NCI-H82 treated with DMSO at 0.1 percent for 48 hours (cell line): ENCODE data around the gene CYTH2.
"Not testable (repeated sequence)": the region's sequence is repeated elsewhere in the genome, so short reads cannot be mapped to it uniquely, and the experiment has no call there.

Experiments used
- DNase-seq: peaks from one replicate; lab custom pipeline; 2025; ENCODE audit not compliant: unreplicated experiment; lab: John Stamatoyannopoulos, UW

The CYTH2 gene

DNA sequence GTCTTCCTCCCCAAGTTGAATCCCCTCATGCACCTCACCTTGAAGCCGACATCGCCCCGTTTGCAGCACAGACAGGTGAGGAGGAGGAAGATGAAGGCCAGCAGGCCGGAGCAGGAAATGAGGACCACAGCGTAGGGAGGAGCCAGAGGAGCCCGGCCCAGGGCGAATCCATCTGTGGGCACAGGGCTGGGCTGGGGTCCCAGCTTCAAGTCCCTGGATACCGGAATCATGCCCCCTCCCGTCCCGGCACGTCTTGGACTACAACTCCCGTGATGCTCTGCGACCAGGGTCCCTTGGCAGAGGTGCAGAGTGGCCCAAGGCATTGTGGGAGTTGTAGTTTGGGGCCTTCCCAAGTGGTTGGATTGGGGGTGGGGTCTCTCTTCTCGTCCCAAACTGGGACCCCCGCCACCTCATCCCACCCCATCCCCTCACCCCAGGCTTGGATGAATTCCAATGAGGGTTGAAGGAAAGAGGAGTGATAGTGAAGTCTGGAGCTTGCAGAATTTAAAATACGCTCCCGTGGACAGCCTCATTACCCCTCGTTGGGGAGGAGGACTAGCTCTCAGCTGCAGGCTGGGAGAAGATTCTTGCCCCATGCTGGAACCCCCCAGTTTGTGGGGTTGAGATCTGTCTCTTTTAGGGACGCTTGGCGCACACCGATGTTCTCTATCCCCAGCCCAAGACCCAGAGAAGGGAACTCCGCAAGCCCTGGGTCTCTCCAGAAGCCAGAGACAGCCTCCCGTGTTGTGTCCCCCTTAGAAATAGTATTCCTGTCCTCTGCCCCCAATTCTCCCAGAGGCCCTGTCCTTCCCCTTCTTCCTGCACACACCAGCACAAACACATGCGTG, 41.5 kb downstream of the CYTH2 start:
- peak; percentile 41 for DNase-seq

DNA sequence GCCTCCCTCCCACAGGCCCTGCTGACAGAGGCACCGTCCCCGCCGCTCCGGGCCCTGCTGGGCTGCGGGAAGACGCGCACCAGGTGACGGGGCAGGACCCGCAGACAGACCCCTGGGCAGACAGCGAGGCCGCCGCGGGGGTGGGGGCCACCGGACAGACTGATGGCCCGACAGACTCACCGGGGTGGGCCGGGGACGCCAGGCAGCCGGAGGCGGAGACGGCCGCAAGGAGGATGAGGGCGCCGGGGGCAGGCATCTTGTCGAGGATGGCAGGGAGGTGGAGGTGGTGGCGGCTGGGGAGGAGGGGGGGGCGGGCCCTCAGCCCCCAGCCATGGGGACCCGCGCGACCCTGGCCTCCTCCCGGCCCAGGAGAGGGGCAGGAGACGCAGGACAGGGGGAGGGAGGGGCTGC, 42.2 kb downstream of the CYTH2 start:
- no peak for DNase-seq

GRCh38 chr19:48511800-48512503, 42.8 kb downstream of the CYTH2 start, which contains the start of gene LMTK3:
Gene LMTK3 (minus strand): TSS chr19:48511835. CDS start chr19:48511576, 259 bp downstream.
- DNase-seq, result no peak

DNA sequence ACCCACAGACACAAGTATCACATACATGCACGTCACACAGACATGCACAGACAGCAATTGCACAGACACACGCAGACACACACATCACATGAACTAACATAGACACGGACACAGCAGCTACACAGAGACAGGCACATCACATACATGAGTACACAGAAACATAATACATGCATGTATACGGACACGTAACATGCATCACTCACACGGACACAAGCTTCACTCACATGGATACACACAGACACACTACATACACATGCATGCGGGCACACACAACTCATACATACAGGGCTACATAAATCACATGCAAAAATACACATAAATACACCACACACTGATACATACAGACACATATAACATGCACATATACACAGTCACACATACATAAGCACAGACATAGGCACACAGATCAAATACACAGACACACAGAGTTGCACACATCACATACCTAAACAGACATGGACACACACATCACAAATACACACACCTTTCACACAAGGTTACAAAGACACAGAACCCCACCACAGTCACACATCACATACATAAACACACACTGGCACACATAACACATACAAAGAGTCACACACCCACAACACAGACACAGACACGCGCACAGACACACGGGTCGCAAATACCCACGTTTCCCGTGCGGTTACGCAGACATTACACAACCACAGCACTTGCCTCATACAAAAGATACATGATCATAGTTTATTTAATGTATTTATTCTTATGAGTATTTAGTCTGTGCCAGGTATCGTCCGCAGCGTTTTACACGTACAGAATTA, 43.5 kb downstream of the CYTH2 start:
- DNase-seq, result no peak

DNA sequence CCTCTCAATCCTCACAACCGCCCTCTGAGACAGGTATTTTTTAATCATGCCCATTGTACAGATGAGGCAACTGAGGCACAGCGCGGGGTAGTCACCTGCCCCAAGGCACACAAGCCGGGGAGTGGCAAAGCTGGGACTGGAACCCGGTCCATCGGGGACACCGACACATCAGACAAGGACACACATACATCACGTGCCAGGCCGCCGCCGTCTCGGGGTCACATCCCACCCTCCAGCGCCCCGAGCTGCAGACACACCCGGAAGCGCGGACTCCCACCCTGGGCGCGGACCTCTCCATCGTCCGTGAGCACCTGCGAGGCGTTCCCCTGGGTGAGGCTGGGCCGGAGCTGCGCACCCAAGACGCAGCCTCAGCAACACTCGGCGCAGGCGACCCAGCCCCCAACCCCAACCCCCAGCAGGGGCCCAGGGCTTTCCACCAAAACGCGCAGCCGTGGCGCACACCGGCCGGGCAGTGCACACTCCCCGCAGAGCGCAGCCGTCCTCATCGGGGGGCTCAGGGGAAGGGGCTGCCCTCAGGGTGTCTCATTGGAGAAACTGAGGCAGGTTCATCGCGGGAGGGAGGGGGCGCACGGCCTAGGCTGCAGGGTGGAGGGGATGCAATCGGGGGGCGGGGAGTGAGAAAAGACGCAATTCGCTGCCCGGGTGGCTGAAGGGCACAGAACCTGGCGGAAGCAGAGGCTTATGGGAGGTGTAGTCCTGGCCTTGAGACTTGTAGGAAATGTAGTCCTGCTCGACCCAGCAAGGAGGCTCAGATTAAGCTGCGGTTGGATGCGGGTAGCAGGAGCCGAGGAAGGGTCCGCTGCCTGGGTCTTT, 44.3 kb downstream of the CYTH2 start:
- peak; percentile 69 for DNase-seq

DNA sequence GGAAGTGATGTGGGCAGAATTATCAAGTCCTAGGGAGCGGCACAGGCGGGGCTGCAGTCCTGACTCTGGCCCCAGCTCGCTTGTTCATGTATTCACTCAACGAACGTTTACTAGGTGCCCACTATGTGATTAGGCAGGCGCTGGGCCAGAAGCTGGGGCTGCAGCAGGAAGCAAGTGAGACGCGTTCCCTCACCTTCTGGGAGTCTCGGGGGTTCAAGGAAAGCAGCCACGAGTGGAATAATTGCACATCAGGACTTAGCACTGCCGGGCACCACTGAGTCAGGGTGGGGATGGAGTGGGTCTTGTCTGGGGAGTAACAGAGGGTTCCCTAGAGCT, 44.9 kb downstream of the CYTH2 start:
- DNase-seq, result no peak

DNA sequence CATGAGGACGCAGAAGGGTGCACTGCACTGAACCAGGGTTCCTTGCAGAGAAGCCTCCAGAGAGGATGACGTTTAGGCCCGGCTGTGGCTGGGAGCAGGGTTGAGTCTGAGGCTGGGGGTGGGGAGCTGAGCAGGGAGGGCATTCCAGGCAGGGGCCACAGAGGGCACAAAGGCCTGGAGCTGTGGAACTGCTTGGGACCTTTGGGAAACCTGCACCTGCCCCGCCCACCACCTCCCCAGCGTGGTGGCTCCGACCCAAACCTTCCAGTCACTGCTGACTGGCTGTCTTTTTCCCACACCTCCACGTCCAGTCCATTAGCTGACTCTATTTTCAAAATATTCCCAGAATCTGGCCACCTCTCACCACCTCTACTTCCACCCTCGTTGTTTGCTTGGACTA, 47.4 kb downstream of the CYTH2 start:
- DNase-seq, result no peak

- no peak for DNase-seq
Observed at GRCh38 chr19:48518207-48518606, 49.0 kb downstream of the CYTH2 start.

- not testable (repeated sequence) for DNase-seq
Observed at GRCh38 chr19:48519426-48519825, 50.3 kb downstream of the CYTH2 start.

DNA sequence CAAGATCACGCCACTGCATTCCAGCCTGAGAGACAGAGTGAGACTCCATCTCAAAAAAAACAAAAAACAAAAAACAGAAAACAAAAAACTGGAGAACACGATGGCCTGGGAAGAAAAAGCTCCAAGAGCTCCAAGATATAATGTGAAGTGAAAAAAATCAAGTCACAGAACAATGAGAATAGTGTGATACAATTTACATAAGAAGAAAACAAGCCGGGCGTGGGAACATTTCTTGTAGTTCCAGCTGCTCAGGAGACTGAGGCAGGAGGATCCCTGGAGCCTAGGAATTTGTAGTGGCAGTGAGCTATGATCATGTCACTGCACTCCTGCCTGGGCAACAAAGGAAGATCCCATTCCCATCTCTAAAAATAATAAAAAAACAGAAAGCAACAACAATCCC, 51.0 kb downstream of the CYTH2 start:
- DNase-seq, result no peak

DNA sequence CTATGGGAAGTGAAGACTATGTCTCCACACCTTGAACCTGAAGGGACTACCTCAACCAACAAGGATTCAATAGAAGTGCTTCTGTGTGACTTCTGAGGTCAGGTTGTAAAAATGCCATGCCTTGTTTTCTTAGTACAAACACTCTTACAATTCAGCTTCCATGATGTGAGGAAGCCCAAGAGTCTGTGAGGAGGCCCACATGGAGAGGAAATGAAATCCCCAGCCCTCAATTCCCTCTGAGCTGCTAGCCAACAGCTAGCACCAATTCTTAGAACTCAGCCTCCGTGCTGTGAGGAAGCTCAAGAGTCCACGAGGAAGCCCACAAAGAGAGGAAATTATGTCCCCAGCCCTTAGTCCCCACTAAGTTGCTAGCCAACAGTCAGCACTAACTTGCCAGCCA, 55.1 kb downstream of the CYTH2 start:
- no peak for DNase-seq

- DNase-seq, result no peak
Observed at GRCh38 chr19:48524732-48525131, 55.6 kb downstream of the CYTH2 start.

DNA sequence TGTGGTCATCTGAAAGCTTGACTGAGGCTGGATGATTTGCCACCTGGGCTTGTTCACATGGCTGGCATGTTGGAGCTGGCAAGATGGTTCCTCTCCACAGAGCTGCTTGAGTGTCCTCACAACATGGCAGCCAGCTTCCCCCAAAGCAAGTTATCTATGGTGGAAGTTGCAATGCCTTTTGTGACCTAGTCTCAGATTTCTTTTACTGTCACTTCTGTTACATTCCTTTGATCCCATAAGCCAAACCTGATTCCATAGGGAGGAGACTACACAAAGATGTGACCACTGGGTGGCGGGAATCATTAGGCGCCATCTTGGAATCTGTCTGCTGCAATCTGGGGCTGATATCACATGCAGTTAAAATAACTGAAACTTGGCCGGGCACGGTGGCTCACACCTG, 60.0 kb downstream of the CYTH2 start:
- DNase-seq, result no peak

- no peak for DNase-seq
Observed at GRCh38 chr19:48530066-48530720, 61.0 kb downstream of the CYTH2 start.

DNA sequence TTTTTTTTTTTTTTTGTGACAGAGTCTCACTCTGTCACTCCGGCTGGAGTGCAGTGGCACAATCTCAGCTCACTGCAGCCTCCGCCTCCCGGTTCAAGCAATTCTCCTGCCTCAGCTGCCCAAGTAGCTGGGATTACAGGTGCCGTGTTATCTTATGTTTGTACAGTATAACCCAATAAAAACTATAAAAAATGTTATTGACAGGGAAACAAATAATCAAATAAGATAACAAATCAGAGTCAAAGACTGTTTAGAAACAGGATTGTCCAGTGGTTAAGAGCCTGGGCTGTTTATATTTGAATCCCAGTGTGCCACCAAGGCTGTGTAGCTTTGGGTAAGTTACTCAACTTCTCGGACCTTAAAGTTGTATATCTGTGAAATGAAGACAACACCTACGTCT, 61.6 kb downstream of the CYTH2 start:
- no peak for DNase-seq
